GM12872 (cell line): ENCODE results near the gene RALGPS2.

ENCODE experiments used
- TF ChIP-seq, protein P1 (sequence below): IDR thresholded peaks from 3 replicates; pipeline ENCODE4 v1.5.1; 2011; ENCODE audit warnings: low read depth, mild to moderate bottlenecking, low read length, moderate library complexity; ENCODE audit not compliant: insufficient read depth

Gene RALGPS2

GRCh38 chr1:178739285-178740045 is 14.4 kb downstream of the RALGPS2 start:
- TF ChIP-seq, protein P1, sequence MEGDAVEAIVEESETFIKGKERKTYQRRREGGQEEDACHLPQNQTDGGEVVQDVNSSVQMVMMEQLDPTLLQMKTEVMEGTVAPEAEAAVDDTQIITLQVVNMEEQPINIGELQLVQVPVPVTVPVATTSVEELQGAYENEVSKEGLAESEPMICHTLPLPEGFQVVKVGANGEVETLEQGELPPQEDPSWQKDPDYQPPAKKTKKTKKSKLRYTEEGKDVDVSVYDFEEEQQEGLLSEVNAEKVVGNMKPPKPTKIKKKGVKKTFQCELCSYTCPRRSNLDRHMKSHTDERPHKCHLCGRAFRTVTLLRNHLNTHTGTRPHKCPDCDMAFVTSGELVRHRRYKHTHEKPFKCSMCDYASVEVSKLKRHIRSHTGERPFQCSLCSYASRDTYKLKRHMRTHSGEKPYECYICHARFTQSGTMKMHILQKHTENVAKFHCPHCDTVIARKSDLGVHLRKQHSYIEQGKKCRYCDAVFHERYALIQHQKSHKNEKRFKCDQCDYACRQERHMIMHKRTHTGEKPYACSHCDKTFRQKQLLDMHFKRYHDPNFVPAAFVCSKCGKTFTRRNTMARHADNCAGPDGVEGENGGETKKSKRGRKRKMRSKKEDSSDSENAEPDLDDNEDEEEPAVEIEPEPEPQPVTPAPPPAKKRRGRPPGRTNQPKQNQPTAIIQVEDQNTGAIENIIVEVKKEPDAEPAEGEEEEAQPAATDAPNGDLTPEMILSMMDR: no peak

DNA sequence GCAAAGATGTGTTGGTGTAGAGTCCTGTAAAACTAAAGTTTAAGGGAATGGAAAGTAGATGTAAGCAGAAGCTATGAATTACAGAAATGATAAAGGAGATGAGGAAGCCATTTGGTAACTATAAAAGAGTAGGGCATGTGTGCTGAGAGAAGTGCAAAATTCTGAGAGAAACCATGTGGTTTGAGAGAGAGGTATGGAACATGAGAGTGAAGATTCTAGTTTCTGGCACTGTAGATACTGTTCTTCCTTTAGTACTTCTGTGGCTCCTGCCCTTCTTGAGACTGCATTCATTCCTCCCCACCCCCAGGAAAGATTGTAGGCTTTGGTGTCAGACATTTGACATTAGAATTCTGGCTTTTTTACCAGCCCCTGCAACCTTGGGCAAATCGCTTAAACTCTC is 15.4 kb downstream of the RALGPS2 start:
- TF ChIP-seq, protein P1: no peak

GRCh38 chr1:178740924-178741323 is 15.9 kb downstream of the RALGPS2 start:
- TF ChIP-seq, protein P1: no peak

DNA sequence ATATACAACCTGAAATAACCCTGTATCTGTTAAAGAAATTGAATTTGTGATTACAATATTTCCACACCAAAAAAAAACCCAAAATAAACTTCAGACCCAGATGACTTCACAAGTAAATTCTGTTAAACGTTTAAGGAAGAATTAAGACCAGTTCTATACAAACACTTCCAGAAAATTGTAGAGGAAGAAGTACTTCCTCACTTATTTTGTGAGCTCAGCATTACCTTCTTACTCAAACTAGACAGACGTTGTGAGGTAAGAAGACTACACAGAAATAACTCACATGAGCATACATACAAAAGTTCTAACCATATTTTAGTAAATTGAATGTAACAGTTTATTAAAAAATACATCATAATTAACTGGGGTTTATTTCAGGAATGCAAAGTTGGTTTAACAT is 18.8 kb downstream of the RALGPS2 start:
- TF ChIP-seq, protein P1: no peak

DNA sequence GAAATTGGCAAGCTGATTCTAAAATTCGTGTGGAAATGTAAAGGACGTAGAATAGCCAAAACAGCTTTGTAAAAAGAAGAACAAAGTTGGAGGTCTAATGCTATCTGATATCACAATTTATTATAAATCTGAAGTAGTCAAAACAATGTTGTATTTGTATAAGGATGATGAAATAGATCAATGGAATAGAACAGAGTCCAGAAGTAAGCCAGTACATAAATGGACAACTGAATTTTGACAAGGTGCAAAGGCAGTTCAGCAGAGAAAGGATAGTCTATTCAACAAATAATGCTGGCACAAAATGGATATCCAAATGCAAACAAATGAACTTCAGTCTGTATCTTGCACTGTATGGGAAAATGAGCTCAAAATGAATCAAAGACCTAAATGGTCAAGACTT is 20.2 kb downstream of the RALGPS2 start:
- TF ChIP-seq, protein P1: no peak

GRCh38 chr1:178746345-178746744 is 21.3 kb downstream of the RALGPS2 start:
- TF ChIP-seq, protein P1: no peak

GRCh38 chr1:178749581-178750166 is 24.6 kb downstream of the RALGPS2 start:
- TF ChIP-seq, protein P1: no peak
